Cardiac septum (tissue), 1 donor: ENCODE results near the gene TSPAN13. TPM values are rescaled to one million over a fixed set of nuclear protein-coding genes. Genes with fewer than 3 reads are reported as not detected.

Experiments used
- DNase-seq: peaks from one replicate; pipeline ENCODE4 v3.0.0-alpha.2; 2020; ENCODE audit warnings: low spot score
- intact Hi-C: fragments of 100-400 bp; cut with DNase I; formaldehyde crosslinking; loops from one replicate; pipeline ENCODE4 v1.14.0; 2022
- total RNA-seq: library from RNA; stranded (reverse); fragmentation: NEBNext Ultra II Directional; extraction: Animal tissue kit (Norgen Biotek cat#: 25700); gene quantifications from one replicate; pipeline ENCODE4 v1.2.1, GENCODE V29; 2021
- donor health status: DM: no; HTN: no; CAD: no.

TSPAN13 gene
- total RNA-seq, 1 donor from 2014 or later: 13.5 TPM

GRCh38 chr7:16803881-16804673 is 50.5 kb downstream of the TSPAN13 start:
- no peak for DNase-seq
- intact Hi-C loops: loop anchor here (10.0 kb wide), 1 partner anchor 111 kb away; no protein-coding TSS in a partner anchor

GRCh38 chr7:16804674-16805439 is 51.3 kb downstream of the TSPAN13 start, which contains the start of gene AGR2:
Gene AGR2 (minus strand): TSS chr7:16804999. CDS start chr7:16801796, 3,203 bp downstream.
- DNase-seq: no peak
- intact Hi-C loops: loop anchor here (10.0 kb wide), 1 partner anchor 110 kb away; no protein-coding TSS in a partner anchor

- no peak for DNase-seq
- intact Hi-C loops: loop anchor here (10.0 kb wide), 1 partner anchor 109 kb away; no protein-coding TSS in a partner anchor
Observed at GRCh38 chr7:16805441-16805840, 51.9 kb downstream of the TSPAN13 start.

GRCh38 chr7:16810112-16810511 is 56.6 kb downstream of the TSPAN13 start:
- no peak for DNase-seq
- intact Hi-C loops: no loop called here

- intact Hi-C loops: no loop called here
- no peak for DNase-seq
Observed at GRCh38 chr7:16810573-16810972, 57.0 kb downstream of the TSPAN13 start.

GRCh38 chr7:16811551-16811950 is 58.0 kb downstream of the TSPAN13 start:
- intact Hi-C loops: no loop called here

GRCh38 chr7:16812542-16813231 is 59.1 kb downstream of the TSPAN13 start:
- no peak for DNase-seq
- intact Hi-C loops: no loop called here

More at GRCh38 chr7:16811551-16811950, 58.0 kb downstream of the TSPAN13 start:
- DNase-seq: no peak

- intact Hi-C loops: no loop called here
- no peak for DNase-seq
Observed at GRCh38 chr7:16813232-16813616, 59.7 kb downstream of the TSPAN13 start.

GRCh38 chr7:16815001-16815400 is 61.4 kb downstream of the TSPAN13 start:
- intact Hi-C loops: no loop called here

GRCh38 chr7:16816824-16817223 is 63.3 kb downstream of the TSPAN13 start:
- no peak for DNase-seq
- intact Hi-C loops: no loop called here

More at GRCh38 chr7:16815001-16815400, 61.4 kb downstream of the TSPAN13 start:
- no peak for DNase-seq

GRCh38 chr7:16817536-16817935 is 64.0 kb downstream of the TSPAN13 start:
- intact Hi-C loops: no loop called here
- DNase-seq: no peak

- intact Hi-C loops: no loop called here
- DNase-seq: no peak
Observed at GRCh38 chr7:16818732-16819131, 65.2 kb downstream of the TSPAN13 start.

GRCh38 chr7:16822029-16822428 is 68.5 kb downstream of the TSPAN13 start:
- intact Hi-C loops: no loop called here
- no peak for DNase-seq

- no peak for DNase-seq
- intact Hi-C loops: no loop called here
Observed at GRCh38 chr7:16826060-16826459, 72.5 kb downstream of the TSPAN13 start.

GRCh38 chr7:16833373-16833772 is 79.8 kb downstream of the TSPAN13 start:
- no peak for DNase-seq
- intact Hi-C loops: no loop called here

Other genes starting within 250 kb of the TSPAN13 start
- gene LRRC72, start 226.9 kb upstream of the TSPAN13 start, total RNA-seq: not detected
- 36.5 TPM for gene ANKMY2, start 108.0 kb upstream of the TSPAN13 start, total RNA-seq
- gene BZW2, start 107.6 kb upstream of the TSPAN13 start, total RNA-seq: 285 TPM
- not detected for gene AGR2, start 51.2 kb downstream of the TSPAN13 start, total RNA-seq
- not detected for gene AGR3, start 128.2 kb downstream of the TSPAN13 start, total RNA-seq